CD4-positive, alpha-beta memory T cell (primary cell): ENCODE measurements around the gene OSTF1. TPM values are rescaled to one million over a fixed set of nuclear protein-coding genes. Genes with fewer than 3 reads are reported as not detected.

ENCODE experiments used
- CTCF ChIA-PET: fragments of 350-600 bp; sonication (Branson Sonifier 250); formaldehyde crosslinking; loops from one replicate; lab custom pipeline; 2021; ENCODE audit warnings: inconsistent platforms; ENCODE audit not compliant: partially characterized antibody; lab: Charles Lee
- POLR2A ChIA-PET: fragments of 350-600 bp; sonication (Branson Sonifier 250); formaldehyde crosslinking; loops from one replicate; lab custom pipeline; 2021; ENCODE audit not compliant: partially characterized antibody; lab: Charles Lee
- DNase-seq, 5 donors: peaks; one replicate each; pipeline versions ENCODE4 v3.0.0 to v3.0.0-alpha.2; 2020 to 2022; ENCODE audit warnings: mixed read lengths in 1 of 5
- H3K27ac ChIP-seq: one replicate; pipeline ENCODE4 v1.7.0; 2013; ENCODE audit warnings: low read depth, low read length
- H3K27me3 ChIP-seq: 2 replicates; pipeline ENCODE4 v1.7.0; 2013; ENCODE audit warnings: mild to moderate bottlenecking, low read length, moderate library complexity; ENCODE audit not compliant: insufficient read depth
- H3K36me3 ChIP-seq: 2 replicates; pipeline ENCODE4 v1.7.0; 2013; ENCODE audit warnings: mild to moderate bottlenecking, low read length, moderate library complexity; ENCODE audit not compliant: insufficient read depth
- H3K4me1 ChIP-seq: 2 replicates; pipeline ENCODE4 v1.7.0; 2013; ENCODE audit warnings: mild to moderate bottlenecking, low read length, moderate library complexity; ENCODE audit not compliant: insufficient read depth
- H3K4me3 ChIP-seq, 2 donors: one replicate each; pipeline ENCODE4 v1.7.0; 2013; ENCODE audit warnings: low read length in 2 of 2, mild to moderate bottlenecking in 1 of 2
- H3K9me3 ChIP-seq, 2 donors: one replicate each; pipeline ENCODE4 v1.7.0; 2013; ENCODE audit warnings: low read length in 2 of 2, control low read depth in 1 of 2; ENCODE audit not compliant: control insufficient read depth in 1 of 2
- H3K27ac Mint-ChIP-seq, 7 donors: one replicate each; pipeline ENCODE4 v1.8.0; 2020 to 2021; ENCODE audit warnings: mixed read lengths in 7 of 7, mild to moderate bottlenecking in 6 of 7, inconsistent platforms in 3 of 7, moderate library complexity in 3 of 7
- H3K27me3 Mint-ChIP-seq, 2 donors: one replicate each; pipeline ENCODE4 v1.8.0; 2020 to 2021; ENCODE audit warnings: mixed read lengths in 2 of 2
- H3K36me3 Mint-ChIP-seq, 2 donors: one replicate each; pipeline ENCODE4 v1.8.0; 2020 to 2021; ENCODE audit warnings: mixed read lengths in 2 of 2, inconsistent platforms in 1 of 2, mild to moderate bottlenecking in 1 of 2
- H3K4me1 Mint-ChIP-seq, 4 donors: one replicate each; pipeline ENCODE4 v1.8.0; 2020 to 2021; ENCODE audit warnings: mixed read lengths in 4 of 4, mild to moderate bottlenecking in 1 of 4
- H3K4me3 Mint-ChIP-seq, 8 donors: one replicate each; pipeline ENCODE4 v1.8.0; 2020 to 2021; ENCODE audit warnings: mixed read lengths in 8 of 8, mild to moderate bottlenecking in 7 of 8, moderate library complexity in 6 of 8, inconsistent platforms in 3 of 8
- H3K9me3 Mint-ChIP-seq, 8 donors: one replicate each; pipeline ENCODE4 v1.8.0; 2020 to 2021; ENCODE audit warnings: mixed read lengths in 8 of 8, mild to moderate bottlenecking in 5 of 8, inconsistent platforms in 3 of 8, moderate library complexity in 1 of 8
- intact Hi-C: fragments of 100-400 bp; cut with micrococcal nuclease; formaldehyde crosslinking; loops from one replicate; pipeline ENCODE4 v1.15.1; 2023
- polyA plus RNA-seq, 2 donors: library from polyadenylated mRNA; unstranded; fragments of 300-500 nt; fragmentation: Illumina TruSeq; gene quantifications; one replicate each; pipeline ENCODE4 v1.2.3, GENCODE V29; 2021
- total RNA-seq, 2 experiments: library from RNA; stranded (reverse); gene quantifications; one replicate each; pipeline ENCODE4 v1.2.3, GENCODE V29; 2021

OSTF1 gene
- total and polyA plus RNA-seq, 4 experiments from 2014 or later: 59.8 to 188 (median 119) TPM

- H3K36me3 ChIP-seq: no peaks in the 10 kb centered on the region
- Mint-ChIP-seq H3K4me3 (peak overlapping the region in 7 of 8 donors; percentile 55 to 89 (median 75)), H3K27me3 (no peaks in the 10 kb centered on the region), H3K9me3 (no peaks in the 10 kb centered on the region), H3K36me3 (peaks cover 7 to 12% of the 10 kb centered on the region in 2 donors), H3K27ac (peak overlapping the region; percentile 87 to 94 (median 91)), H3K4me1 (peaks cover 59 to 83% (median 72%) of the 10 kb centered on the region in 4 donors)
- CTCF ChIA-PET: interaction anchor here (0.7 to 2.0 kb wide), 7 partner anchors 12 to 200 kb away, joined by 3 to 9 read pairs (median 4); partner anchors contain the start of gene C9orf40
- no peaks in the 10 kb centered on the region for H3K27me3 ChIP-seq
- DNase-seq: peak; percentile 28 to 75 (median 47)
- H3K4me3 ChIP-seq: no peak overlapping the region
- H3K9me3 ChIP-seq: no peaks in the 10 kb centered on the region
- intact Hi-C loops: loop anchor here (5.0 kb wide), 1 partner anchor 35 kb away; no protein-coding TSS in a partner anchor
- POLR2A ChIA-PET: interaction anchor here (0.5 to 16.7 kb wide), 7 partner anchors 12 to 201 kb away, joined by 3 to 251 read pairs (median 5); partner anchors contain the start of genes NMRK1 and OSTF1
- H3K27ac ChIP-seq: peak overlapping the region; percentile 58
- H3K4me1 ChIP-seq: peaks cover 89% of the 10 kb centered on the region
Observed at GRCh38 chr9:75152416-75152815, 64.1 kb downstream of the OSTF1 start.

DNA sequence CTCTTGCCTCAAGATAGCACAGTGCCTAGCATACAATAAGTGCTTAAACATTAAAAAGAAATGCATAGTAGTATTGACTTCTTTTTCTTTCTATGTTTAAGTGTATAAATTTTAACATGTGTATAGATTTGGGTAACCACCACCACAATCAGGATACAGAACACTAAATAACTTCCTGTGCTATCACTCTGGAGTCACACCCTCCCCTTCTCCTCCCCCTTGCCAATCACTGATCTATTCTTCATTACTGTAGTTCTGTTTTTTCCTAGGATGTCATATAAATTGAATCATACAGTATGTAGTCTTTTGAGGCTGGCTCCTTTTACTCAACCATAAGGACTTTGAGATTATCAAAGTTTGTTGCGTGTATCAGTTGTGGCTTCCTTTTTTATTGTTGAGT is 68.5 kb downstream of the OSTF1 start:
- H3K4me3 Mint-ChIP-seq: peak overlapping the region in 5 of 8 donors; percentile 12 to 68 (median 50)
- H3K36me3 ChIP-seq: no peaks in the 10 kb centered on the region

DNA sequence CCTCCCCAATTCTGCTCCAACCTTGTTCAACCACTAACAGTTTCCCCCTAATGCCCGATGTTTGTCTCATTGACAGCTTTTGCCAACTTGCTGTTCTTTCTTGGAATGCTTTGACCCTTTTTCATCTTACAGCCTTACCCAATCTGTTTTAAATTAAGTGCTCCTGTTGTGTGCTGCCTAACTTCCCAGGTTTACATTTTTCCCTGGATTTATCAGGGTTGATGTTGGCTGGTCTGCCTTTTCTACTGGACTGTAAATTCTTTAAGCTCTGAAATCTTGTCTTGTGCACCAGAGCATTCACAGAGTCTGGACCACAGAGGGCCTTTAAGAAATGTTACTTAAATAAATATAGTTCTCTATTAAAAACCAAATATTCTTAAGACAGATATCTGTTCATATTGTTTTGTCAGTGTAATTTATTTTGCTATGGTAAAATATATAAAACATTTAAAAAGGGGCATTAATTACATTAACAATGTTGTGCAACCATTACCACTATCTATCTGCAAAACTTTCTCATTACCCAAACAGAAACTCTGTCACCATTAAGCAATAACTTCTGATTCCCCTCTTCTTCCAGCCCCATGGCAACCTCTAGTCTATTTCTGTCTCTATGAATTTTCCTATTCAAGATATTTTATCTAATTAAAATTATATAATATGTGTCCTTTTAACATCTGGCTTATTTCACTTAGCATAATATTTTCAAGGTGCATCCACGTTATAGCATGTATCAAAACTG is 73.0 kb downstream of the OSTF1 start:
- no peaks in the 10 kb centered on the region for H3K9me3 ChIP-seq
- intact Hi-C loops: no loop called here
- Mint-ChIP-seq H3K9me3 (peaks cover 0 to 5% (median under 1%) of the 10 kb centered on the region in 8 donors), H3K27ac (peak overlapping the region in 3 of 7 donors; percentile 47 to 90 (median 65)), H3K4me1 (peaks cover 12 to 18% (median 14%) of the 10 kb centered on the region in 4 donors), H3K36me3 (peaks cover 20 to 38% of the 10 kb centered on the region in 2 donors), H3K4me3 (no peak overlapping the region), H3K27me3 (no peaks in the 10 kb centered on the region)
- DNase-seq: no peak
- no peaks in the 10 kb centered on the region for H3K36me3 ChIP-seq
- POLR2A ChIA-PET: interaction anchor here (1.0 kb wide), 1 partner anchor 74 kb away, joined by 3 read pairs; the partner anchor contains the start of genes NMRK1 and OSTF1
- CTCF ChIA-PET: interaction anchor here (0.9 kb wide), 1 partner anchor 75 kb away, joined by 3 read pairs; no protein-coding TSS in a partner anchor
- peaks cover 10% of the 10 kb centered on the region for H3K4me1 ChIP-seq
- no peak overlapping the region for H3K27ac ChIP-seq
- H3K4me3 ChIP-seq: no peak overlapping the region
- no peaks in the 10 kb centered on the region for H3K27me3 ChIP-seq

More for the DNA sequence above, 68.5 kb downstream of the OSTF1 start:
- Histone ChIP-seq H3K9me3 (no peaks in the 10 kb centered on the region), H3K4me3 (no peak overlapping the region), H3K27me3 (no peaks in the 10 kb centered on the region), H3K4me1 (peaks cover 44% of the 10 kb centered on the region), H3K27ac (no peak overlapping the region)
- DNase-seq: no peak
- H3K9me3 Mint-ChIP-seq: no peaks in the 10 kb centered on the region
- peak overlapping the region in 6 of 7 donors; percentile 2 to 70 (median 33) for H3K27ac Mint-ChIP-seq
- no peaks in the 10 kb centered on the region for H3K27me3 Mint-ChIP-seq
- POLR2A ChIA-PET: interaction anchor here (1.1 to 1.5 kb wide), 2 partner anchors 18 to 69 kb away, joined by 3 to 4 read pairs; partner anchors contain the start of genes NMRK1 and OSTF1
- CTCF ChIA-PET: interaction anchor here (1.6 kb wide), 1 partner anchor 29 kb away, joined by 4 read pairs; no protein-coding TSS in a partner anchor
- H3K36me3 Mint-ChIP-seq: peaks cover 8 to 10% of the 10 kb centered on the region in 2 donors
- intact Hi-C loops: no loop called here
- peaks cover 32 to 47% (median 39%) of the 10 kb centered on the region in 4 donors for H3K4me1 Mint-ChIP-seq

DNA sequence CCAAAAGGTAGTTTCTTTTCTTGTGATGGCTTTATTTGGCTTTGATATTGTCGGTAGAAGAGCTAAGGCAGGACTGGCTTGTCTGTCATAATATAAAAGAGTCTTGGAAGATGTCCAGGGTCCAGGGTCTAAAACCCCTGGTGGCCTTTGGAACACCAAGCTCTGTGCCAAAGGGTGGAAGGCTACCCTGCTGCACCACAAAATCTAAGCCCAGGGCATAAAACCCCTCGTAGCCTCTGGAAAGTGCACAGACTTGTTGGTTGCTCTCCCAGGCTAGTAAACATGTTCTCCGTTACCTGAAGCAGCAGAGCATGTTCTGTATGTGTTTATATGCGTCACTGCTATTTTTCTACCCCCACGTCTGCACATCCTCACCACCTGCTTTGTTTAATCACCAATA is 75.5 kb downstream of the OSTF1 start:
- CTCF ChIA-PET: interaction anchor here (1.4 to 2.7 kb wide), 3 partner anchors 11 to 21 kb away, joined by 3 to 8 read pairs (median 6); no protein-coding TSS in a partner anchor
- Histone ChIP-seq H3K36me3 (no peaks in the 10 kb centered on the region), H3K4me3 (no peak overlapping the region), H3K27me3 (no peaks in the 10 kb centered on the region), H3K27ac (no peak overlapping the region), H3K9me3 (no peaks in the 10 kb centered on the region), H3K4me1 (peaks cover 14% of the 10 kb centered on the region)
- no peak for DNase-seq
- intact Hi-C loops: no loop called here
- H3K9me3 Mint-ChIP-seq: peaks cover 0 to 14% (median 10%) of the 10 kb centered on the region in 8 donors
- no peak overlapping the region for H3K4me3 Mint-ChIP-seq
- H3K27me3 Mint-ChIP-seq: no peaks in the 10 kb centered on the region
- peaks cover 40 to 58% of the 10 kb centered on the region in 2 donors for H3K36me3 Mint-ChIP-seq
- H3K4me1 Mint-ChIP-seq: peaks cover 16 to 20% (median 20%) of the 10 kb centered on the region in 4 donors
- H3K27ac Mint-ChIP-seq: peak overlapping the region in 1 of 7 donors; percentile 29
- POLR2A ChIA-PET: interaction anchor here (0.7 to 1.7 kb wide), 2 partner anchors 76 kb away, joined by 3 to 6 read pairs; partner anchors contain the start of genes NMRK1 and OSTF1

DNA sequence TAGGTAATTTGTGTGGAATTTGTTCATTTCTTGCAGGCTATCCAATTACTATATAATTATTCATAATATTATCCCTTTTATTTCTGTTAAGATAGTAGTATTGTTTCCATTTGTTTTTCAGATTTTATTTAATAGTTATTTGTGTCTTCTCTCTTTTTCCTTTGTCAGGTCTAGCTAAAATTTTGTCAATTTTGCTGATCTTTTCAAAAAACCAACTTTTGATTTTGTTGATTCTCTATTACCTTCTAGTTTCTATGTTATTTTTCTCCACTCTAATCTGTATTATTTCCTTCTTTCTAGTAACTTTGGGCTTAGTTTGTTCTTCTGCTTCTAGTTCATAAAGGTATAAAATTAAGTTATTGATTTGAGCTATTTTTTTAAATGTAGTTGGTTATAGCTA is 76.3 kb downstream of the OSTF1 start:
- Histone ChIP-seq H3K36me3 (no peaks in the 10 kb centered on the region), H3K27me3 (no peaks in the 10 kb centered on the region), H3K4me3 (no peak overlapping the region), H3K4me1 (peaks cover 14% of the 10 kb centered on the region), H3K27ac (no peak overlapping the region), H3K9me3 (no peaks in the 10 kb centered on the region)
- no peak for DNase-seq
- CTCF ChIA-PET: interaction anchor here (1.4 to 2.7 kb wide), 2 partner anchors 12 to 21 kb away, joined by 4 to 6 read pairs; no protein-coding TSS in a partner anchor
- intact Hi-C loops: no loop called here
- H3K9me3 Mint-ChIP-seq: peaks cover 0 to 14% (median 10%) of the 10 kb centered on the region in 8 donors
- no peaks in the 10 kb centered on the region for H3K27me3 Mint-ChIP-seq
- H3K36me3 Mint-ChIP-seq: peaks cover 46 to 63% of the 10 kb centered on the region in 2 donors
- POLR2A ChIA-PET: interaction anchor here (0.7 to 0.8 kb wide), 2 partner anchors 12 to 76 kb away, joined by 3 to 4 read pairs; partner anchors contain the start of genes NMRK1 and OSTF1
- H3K4me3 Mint-ChIP-seq: no peak overlapping the region
- H3K27ac Mint-ChIP-seq: peak overlapping the region in 1 of 7 donors; percentile 79
- peaks cover 16 to 20% (median 20%) of the 10 kb centered on the region in 4 donors for H3K4me1 Mint-ChIP-seq

DNA sequence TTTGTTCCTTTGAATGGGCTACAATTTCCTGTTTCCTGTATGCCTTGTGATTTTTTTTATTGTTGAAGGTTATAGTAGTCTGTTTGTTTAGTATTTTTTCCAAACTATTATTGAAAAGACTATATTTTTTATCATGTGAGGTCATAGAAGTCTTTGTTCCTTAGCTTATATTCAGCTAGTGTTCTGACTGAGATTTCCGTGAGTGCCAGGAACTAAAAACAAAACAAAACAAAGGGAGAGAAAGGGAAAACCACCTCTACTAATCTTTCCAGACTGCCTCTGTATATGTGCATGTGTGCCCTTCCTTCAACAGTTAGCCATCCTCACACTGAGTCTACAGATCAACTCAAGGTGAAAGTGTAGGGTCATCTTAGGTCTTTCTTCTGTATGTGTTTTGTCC is 79.0 kb downstream of the OSTF1 start:
- no peaks in the 10 kb centered on the region for H3K9me3 ChIP-seq
- H3K36me3 ChIP-seq: no peaks in the 10 kb centered on the region
- intact Hi-C loops: no loop called here
- H3K27me3 ChIP-seq: no peaks in the 10 kb centered on the region
- Mint-ChIP-seq H3K27me3 (no peaks in the 10 kb centered on the region), H3K4me1 (peaks cover 15 to 20% (median 18%) of the 10 kb centered on the region in 4 donors), H3K4me3 (peak overlapping the region in 2 of 8 donors; percentile 49 to 58), H3K9me3 (peaks cover 0 to 14% (median 10%) of the 10 kb centered on the region in 8 donors), H3K36me3 (peaks cover 50 to 75% of the 10 kb centered on the region in 2 donors), H3K27ac (peak overlapping the region in 5 of 7 donors; percentile 13 to 70 (median 32))
- H3K27ac ChIP-seq: no peak overlapping the region
- no peak for DNase-seq
- no peak overlapping the region for H3K4me3 ChIP-seq
- H3K4me1 ChIP-seq: peaks cover 14% of the 10 kb centered on the region
- ChIA-PET CTCF (no interaction called here), POLR2A (interaction anchor here (1.0 kb wide), 1 partner anchor 79 kb away, joined by 3 read pairs; the partner anchor contains the start of gene OSTF1)
